ENCODE data around the gene DECR2.

DNA sequence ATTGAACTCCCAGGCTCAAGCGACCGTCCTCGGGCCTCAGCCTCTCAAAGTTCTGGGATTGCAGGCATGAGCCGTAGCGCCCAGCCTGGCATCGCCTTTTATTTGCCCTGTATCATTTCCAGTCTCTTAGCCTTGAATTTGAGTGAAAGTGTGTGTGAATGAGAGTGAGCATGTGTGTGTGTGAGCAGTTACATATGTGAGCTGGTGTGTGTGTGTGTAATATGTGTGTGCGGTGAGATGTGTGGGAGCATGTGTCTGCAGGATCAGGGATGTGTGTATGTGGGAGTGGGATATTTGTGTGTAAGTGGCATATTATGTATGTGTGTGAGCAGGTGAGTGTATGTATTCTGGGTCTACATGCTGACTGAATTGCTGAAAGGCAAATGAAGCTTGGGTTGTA is 29.2 kb downstream of the DECR2 start:
- TF ChIP-seq, protein P1, sequence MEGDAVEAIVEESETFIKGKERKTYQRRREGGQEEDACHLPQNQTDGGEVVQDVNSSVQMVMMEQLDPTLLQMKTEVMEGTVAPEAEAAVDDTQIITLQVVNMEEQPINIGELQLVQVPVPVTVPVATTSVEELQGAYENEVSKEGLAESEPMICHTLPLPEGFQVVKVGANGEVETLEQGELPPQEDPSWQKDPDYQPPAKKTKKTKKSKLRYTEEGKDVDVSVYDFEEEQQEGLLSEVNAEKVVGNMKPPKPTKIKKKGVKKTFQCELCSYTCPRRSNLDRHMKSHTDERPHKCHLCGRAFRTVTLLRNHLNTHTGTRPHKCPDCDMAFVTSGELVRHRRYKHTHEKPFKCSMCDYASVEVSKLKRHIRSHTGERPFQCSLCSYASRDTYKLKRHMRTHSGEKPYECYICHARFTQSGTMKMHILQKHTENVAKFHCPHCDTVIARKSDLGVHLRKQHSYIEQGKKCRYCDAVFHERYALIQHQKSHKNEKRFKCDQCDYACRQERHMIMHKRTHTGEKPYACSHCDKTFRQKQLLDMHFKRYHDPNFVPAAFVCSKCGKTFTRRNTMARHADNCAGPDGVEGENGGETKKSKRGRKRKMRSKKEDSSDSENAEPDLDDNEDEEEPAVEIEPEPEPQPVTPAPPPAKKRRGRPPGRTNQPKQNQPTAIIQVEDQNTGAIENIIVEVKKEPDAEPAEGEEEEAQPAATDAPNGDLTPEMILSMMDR (IDR thresholded peaks at IDR 0.05) = no peak
- TF ChIP-seq POLR2A (IDR thresholded peaks at IDR 0.05) = no peak
- TF ChIP-seq POLR2AphosphoS5 (IDR thresholded peaks at IDR 0.05; ENCODE audit: insufficient read depth in 1 of 2, low read depth in 1 of 2) = no peak

Measured in vagina (tissue), 2 donors.